Upper lobe of right lung (tissue), 1 donor: Measurements from ENCODE around the gene STXBP5. TPM values are rescaled to one million over a fixed set of nuclear protein-coding genes. Genes with fewer than 3 reads are reported as not detected.

Experiments
- ATAC-seq: fragments of 200-7000 bp; cut with Tn5 transposase; one replicate; pipeline ENCODE4 v1.9.1; 2020; ENCODE audit warnings: mild to moderate bottlenecking, moderate library complexity
- DNase-seq: peaks from one replicate; pipeline ENCODE4 v3.0.0-alpha.2; 2020
- H3K27ac ChIP-seq: fragments of 200-600 bp; one replicate; pipeline ENCODE4 v1.8.0; 2022
- H3K27me3 ChIP-seq: fragments of 200-600 bp; one replicate; pipeline ENCODE4 v1.8.0; 2022; ENCODE audit warnings: mild to moderate bottlenecking
- H3K36me3 ChIP-seq: fragments of 200-600 bp; one replicate; pipeline ENCODE4 v1.8.0; 2022
- H3K4me1 ChIP-seq: fragments of 200-600 bp; one replicate; pipeline ENCODE4 v1.8.0; 2022
- H3K4me3 ChIP-seq: fragments of 200-600 bp; one replicate; pipeline ENCODE4 v1.8.0; 2022; ENCODE audit warnings: mild to moderate bottlenecking
- H3K9me3 ChIP-seq: fragments of 200-600 bp; one replicate; pipeline ENCODE4 v1.8.0; 2022
- intact Hi-C: fragments of 100-400 bp; cut with DNase I; formaldehyde crosslinking; loops from one replicate; pipeline ENCODE4 v1.11.0; 2022
- total RNA-seq: library from RNA; stranded (reverse); fragmentation: NEBNext Ultra II Directional; extraction: Animal tissue kit (Norgen Biotek cat#: 25700); gene quantifications from one replicate; pipeline ENCODE4 v1.2.1, GENCODE V29; 2021
- TF ChIP-seq, protein P1 (sequence below): fragments of 200-600 bp; IDR thresholded peaks from one replicate; pipeline ENCODE4 v1.8.0; 2022; ENCODE audit warnings: antibody characterized with exemption
- donor health status: DM: no; HTN: yes; CAD: no; lungs with severe emphysema.

STXBP5 gene
- total RNA-seq, 1 donor from 2014 or later = 22.1 TPM

DNA sequence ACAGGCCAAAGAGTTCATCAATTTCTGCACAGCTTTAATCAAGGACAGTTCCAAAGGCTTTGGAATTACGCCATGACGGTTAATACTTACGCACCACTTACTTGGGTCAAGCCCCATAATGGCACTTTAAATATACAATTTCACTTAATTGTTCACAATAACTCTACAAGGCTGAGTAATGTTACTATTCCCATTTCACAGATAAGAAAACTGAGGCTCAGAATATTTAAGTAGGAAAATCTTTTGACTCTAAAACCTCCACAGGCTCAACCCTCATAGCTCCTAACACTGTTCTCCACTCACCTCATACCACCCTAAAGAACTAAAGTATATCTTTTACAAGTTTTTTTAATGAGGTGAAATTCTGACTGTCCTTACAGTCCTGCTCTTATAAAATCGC lies 212.4 kb downstream of the STXBP5 start:
- no peak for ATAC-seq
- Histone ChIP-seq H3K27me3 (no peaks in the 10 kb centered on the region), H3K36me3 (no peaks in the 10 kb centered on the region), H3K9me3 (no peaks in the 10 kb centered on the region), H3K4me1 (no peaks in the 10 kb centered on the region), H3K27ac (no peak overlapping the region), H3K4me3 (no peak overlapping the region)
- no peak for DNase-seq
- TF ChIP-seq, protein P1, sequence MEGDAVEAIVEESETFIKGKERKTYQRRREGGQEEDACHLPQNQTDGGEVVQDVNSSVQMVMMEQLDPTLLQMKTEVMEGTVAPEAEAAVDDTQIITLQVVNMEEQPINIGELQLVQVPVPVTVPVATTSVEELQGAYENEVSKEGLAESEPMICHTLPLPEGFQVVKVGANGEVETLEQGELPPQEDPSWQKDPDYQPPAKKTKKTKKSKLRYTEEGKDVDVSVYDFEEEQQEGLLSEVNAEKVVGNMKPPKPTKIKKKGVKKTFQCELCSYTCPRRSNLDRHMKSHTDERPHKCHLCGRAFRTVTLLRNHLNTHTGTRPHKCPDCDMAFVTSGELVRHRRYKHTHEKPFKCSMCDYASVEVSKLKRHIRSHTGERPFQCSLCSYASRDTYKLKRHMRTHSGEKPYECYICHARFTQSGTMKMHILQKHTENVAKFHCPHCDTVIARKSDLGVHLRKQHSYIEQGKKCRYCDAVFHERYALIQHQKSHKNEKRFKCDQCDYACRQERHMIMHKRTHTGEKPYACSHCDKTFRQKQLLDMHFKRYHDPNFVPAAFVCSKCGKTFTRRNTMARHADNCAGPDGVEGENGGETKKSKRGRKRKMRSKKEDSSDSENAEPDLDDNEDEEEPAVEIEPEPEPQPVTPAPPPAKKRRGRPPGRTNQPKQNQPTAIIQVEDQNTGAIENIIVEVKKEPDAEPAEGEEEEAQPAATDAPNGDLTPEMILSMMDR = no peak
- intact Hi-C loops = no loop called here

DNA sequence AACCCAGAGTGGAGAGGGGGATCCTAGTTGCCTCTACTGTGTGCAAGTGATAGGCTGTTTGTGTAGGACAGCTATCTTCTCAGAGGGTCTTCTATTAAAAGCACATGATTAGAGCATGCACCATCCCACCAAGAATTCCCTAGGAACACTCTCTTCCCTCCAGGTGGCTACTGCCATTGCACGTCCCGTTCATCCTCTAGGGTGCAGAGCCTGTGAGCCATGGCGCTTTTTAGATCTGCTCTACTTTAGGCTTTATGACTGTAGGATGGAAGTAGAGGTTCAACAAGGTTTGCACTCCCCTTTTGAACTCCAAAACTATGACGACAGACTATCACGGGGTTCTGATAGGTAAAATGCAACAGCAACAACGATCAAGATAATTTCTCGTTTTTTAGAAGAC lies 213.7 kb downstream of the STXBP5 start:
- intact Hi-C loops = no loop called here
- no peaks in the 10 kb centered on the region for H3K4me1 ChIP-seq
- no peaks in the 10 kb centered on the region for H3K27me3 ChIP-seq
- no peaks in the 10 kb centered on the region for H3K36me3 ChIP-seq
- H3K4me3 ChIP-seq = no peak overlapping the region
- no peak for ATAC-seq
- no peak for DNase-seq
- no peak overlapping the region for H3K27ac ChIP-seq
- TF ChIP-seq, protein P1 = no peak
- H3K9me3 ChIP-seq = no peaks in the 10 kb centered on the region

DNA sequence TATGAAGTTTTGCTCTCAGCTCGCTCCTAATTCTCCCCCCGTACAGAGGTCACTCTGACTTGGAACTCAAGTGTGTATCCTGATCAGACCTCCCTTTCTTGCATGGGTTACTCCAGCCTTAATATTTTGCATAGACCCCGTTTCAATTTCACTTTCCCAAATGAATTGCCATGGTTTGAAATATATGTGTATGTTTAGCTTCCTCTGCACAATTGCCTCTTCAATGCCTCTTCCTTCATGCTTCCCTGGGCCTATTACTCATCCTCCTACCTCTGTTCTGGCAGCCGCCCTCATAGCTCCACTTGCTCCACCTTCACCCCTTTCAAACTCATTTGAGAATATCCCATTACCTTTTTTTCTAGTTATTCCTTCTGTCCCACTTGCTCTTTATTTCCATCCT lies 214.3 kb downstream of the STXBP5 start:
- TF ChIP-seq, protein P1 = no peak
- Histone ChIP-seq H3K4me1 (no peaks in the 10 kb centered on the region), H3K9me3 (no peaks in the 10 kb centered on the region), H3K36me3 (no peaks in the 10 kb centered on the region), H3K4me3 (no peak overlapping the region), H3K27me3 (no peaks in the 10 kb centered on the region), H3K27ac (no peak overlapping the region)
- ATAC-seq = no peak
- intact Hi-C loops = no loop called here
- no peak for DNase-seq

DNA sequence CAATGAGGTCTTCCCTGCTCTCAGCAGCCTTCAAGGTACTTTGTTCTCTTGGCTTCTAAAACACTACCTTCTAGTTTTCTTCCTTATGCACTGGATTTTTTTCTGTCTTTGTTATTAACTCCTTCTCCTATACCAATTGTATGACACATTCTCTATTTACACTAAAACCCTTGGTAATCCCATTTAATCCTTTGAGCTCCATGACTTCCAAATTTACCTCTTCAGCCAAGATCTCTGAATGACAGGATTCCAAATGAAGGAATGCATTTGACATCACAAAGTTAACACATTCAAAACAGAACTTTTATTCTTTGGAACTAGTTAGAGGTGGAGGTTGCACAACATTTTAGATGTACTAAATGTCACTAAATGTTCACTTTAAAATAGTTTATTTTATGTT lies 217.7 kb downstream of the STXBP5 start:
- Histone ChIP-seq H3K4me1 (no peaks in the 10 kb centered on the region), H3K27ac (no peak overlapping the region), H3K4me3 (no peak overlapping the region), H3K36me3 (no peaks in the 10 kb centered on the region), H3K9me3 (no peaks in the 10 kb centered on the region), H3K27me3 (no peaks in the 10 kb centered on the region)
- TF ChIP-seq, protein P1 = no peak
- DNase-seq = no peak
- intact Hi-C loops = no loop called here
- no peak for ATAC-seq

DNA sequence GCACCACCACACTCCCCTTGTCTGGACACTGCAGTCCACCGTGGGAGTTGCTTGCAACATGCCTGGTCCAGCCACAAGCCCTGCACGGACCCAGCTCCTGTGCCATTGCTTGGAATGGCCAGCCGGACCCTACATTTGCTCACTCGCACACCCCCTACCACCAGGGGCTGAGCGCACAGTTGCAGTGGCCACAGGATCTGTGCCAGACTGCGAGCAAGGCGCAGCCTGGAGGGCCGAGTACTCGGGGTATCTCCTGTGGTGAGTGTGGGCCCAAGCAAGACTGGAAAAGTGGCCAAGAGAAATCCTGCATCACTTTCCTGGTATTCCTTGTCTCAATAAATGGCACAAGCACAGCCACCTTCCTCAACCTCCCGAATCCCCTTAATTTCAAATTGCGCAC lies 218.9 kb downstream of the STXBP5 start:
- Histone ChIP-seq H3K9me3 (no peaks in the 10 kb centered on the region), H3K36me3 (no peaks in the 10 kb centered on the region), H3K27ac (no peak overlapping the region), H3K27me3 (no peaks in the 10 kb centered on the region), H3K4me3 (no peak overlapping the region), H3K4me1 (no peaks in the 10 kb centered on the region)
- peak; percentile 36 for ATAC-seq
- no peak for DNase-seq
- intact Hi-C loops = no loop called here
- TF ChIP-seq, protein P1 = no peak

DNA sequence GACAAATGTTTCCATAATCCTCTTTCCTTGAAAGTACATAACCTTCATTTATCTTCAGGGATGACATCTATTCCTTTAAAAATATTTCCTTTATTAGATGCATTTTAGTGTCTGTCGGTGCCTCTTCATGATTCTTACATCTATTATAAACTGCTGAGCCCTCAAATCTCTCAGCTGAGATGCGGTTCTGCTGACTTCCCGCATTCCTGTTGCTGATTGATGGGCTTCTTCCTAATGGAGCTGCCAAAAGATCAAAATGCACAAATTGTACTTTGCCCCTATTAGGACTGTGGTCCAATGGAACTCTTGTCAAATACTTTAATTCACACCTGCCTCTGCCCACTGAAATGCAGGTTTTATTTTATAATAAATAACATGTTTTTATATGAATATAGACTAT lies 225.6 kb downstream of the STXBP5 start:
- TF ChIP-seq, protein P1 = no peak
- Histone ChIP-seq H3K27me3 (no peaks in the 10 kb centered on the region), H3K4me3 (no peak overlapping the region), H3K36me3 (no peaks in the 10 kb centered on the region), H3K4me1 (no peaks in the 10 kb centered on the region), H3K27ac (no peak overlapping the region), H3K9me3 (no peaks in the 10 kb centered on the region)
- no peak for ATAC-seq
- intact Hi-C loops = no loop called here
- no peak for DNase-seq
